ENCODE measurements around the gene LIPT2. TPM values are rescaled to one million over a fixed set of nuclear protein-coding genes. Genes with fewer than 3 reads are reported as not detected.
"Not testable (repeated sequence)": the region's sequence is repeated elsewhere in the genome, so short reads cannot be mapped to it uniquely, and the experiment has no call there.

The LIPT2 gene
- 2.9 TPM for total RNA-seq

GRCh38 chr11:74492974-74493790 is at the start of gene LIPT2:
Gene LIPT2 (minus strand): TSS chr11:74493724. CDS start chr11:74493703, 21 bp downstream.
- FAIRE-seq (no peak), DNase-seq (ENCODE audit: low spot score in 2 of 2) (peak; percentile 81 to 87)

GRCh38 chr11:74541466-74541865 is 47.9 kb upstream of the LIPT2 start:
- FAIRE-seq, result no peak

GRCh38 chr11:74540270-74540669 is 46.7 kb upstream of the LIPT2 start:
- FAIRE-seq (no peak), DNase-seq (ENCODE audit: low spot score in 2 of 2) (no peak)

More at GRCh38 chr11:74541466-74541865, 47.9 kb upstream of the LIPT2 start:
- no peak for DNase-seq (ENCODE audit: low spot score in 2 of 2)

GRCh38 chr11:74538680-74539079 is 45.2 kb upstream of the LIPT2 start:
- no peak for FAIRE-seq

GRCh38 chr11:74535371-74536160 is 42.0 kb upstream of the LIPT2 start:
- FAIRE-seq (no peak), DNase-seq (ENCODE audit: low spot score in 2 of 2) (no peak)

More at GRCh38 chr11:74538680-74539079, 45.2 kb upstream of the LIPT2 start:
- DNase-seq (ENCODE audit: low spot score in 2 of 2), result no peak

GRCh38 chr11:74534946-74535275 is 41.4 kb upstream of the LIPT2 start:
- not testable (repeated sequence) for FAIRE-seq; DNase-seq (ENCODE audit: low spot score in 2 of 2)

GRCh38 chr11:74534216-74534945 is 40.9 kb upstream of the LIPT2 start:
- FAIRE-seq, result no peak
- no peak for DNase-seq (ENCODE audit: low spot score in 2 of 2)

GRCh38 chr11:74533421-74533820 is 39.9 kb upstream of the LIPT2 start:
- DNase-seq (ENCODE audit: low spot score in 2 of 2) (no peak), FAIRE-seq (no peak)

- FAIRE-seq, result no peak
- no peak for DNase-seq (ENCODE audit: low spot score in 2 of 2)
Measured at GRCh38 chr11:74532501-74533246, 39.1 kb upstream of the LIPT2 start.

GRCh38 chr11:74524978-74525377 is 31.5 kb upstream of the LIPT2 start:
- DNase-seq (ENCODE audit: low spot score in 2 of 2) (no peak), FAIRE-seq (no peak)

GRCh38 chr11:74524501-74524900 is 31.0 kb upstream of the LIPT2 start:
- DNase-seq (ENCODE audit: low spot score in 2 of 2), result no peak

GRCh38 chr11:74522776-74523175 is 29.3 kb upstream of the LIPT2 start:
- DNase-seq (ENCODE audit: low spot score in 2 of 2) (no peak), FAIRE-seq (no peak)

More at GRCh38 chr11:74524501-74524900, 31.0 kb upstream of the LIPT2 start:
- no peak for FAIRE-seq

- FAIRE-seq (no peak), DNase-seq (ENCODE audit: low spot score in 2 of 2) (no peak)
Measured at GRCh38 chr11:74521666-74522252, 28.2 kb upstream of the LIPT2 start.

- FAIRE-seq, result no peak
- no peak for DNase-seq (ENCODE audit: low spot score in 2 of 2)
Measured at GRCh38 chr11:74520927-74521665, 27.6 kb upstream of the LIPT2 start.

GRCh38 chr11:74520316-74520715 is 26.8 kb upstream of the LIPT2 start:
- DNase-seq (ENCODE audit: low spot score in 2 of 2) (no peak), FAIRE-seq (no peak)

GRCh38 chr11:74519710-74520109 is 26.2 kb upstream of the LIPT2 start:
- DNase-seq (ENCODE audit: low spot score in 2 of 2) (no peak), FAIRE-seq (no peak)

GRCh38 chr11:74517592-74517991 is 24.1 kb upstream of the LIPT2 start:
- FAIRE-seq; DNase-seq (ENCODE audit: low spot score in 2 of 2): not testable (repeated sequence)

- DNase-seq (ENCODE audit: low spot score in 2 of 2) (no peak), FAIRE-seq (no peak)
Measured at GRCh38 chr11:74507582-74507981, 14.1 kb upstream of the LIPT2 start.

GRCh38 chr11:74506823-74507222 is 13.3 kb upstream of the LIPT2 start:
- FAIRE-seq, result no peak
- no peak for DNase-seq (ENCODE audit: low spot score in 2 of 2)
